ENCODE measurements around the gene SLFNL1.

GRCh38 chr1:40988280-40988679 is 33.2 kb downstream of the SLFNL1 start:
- TF ChIP-seq POLR2A (IDR thresholded peaks at IDR 0.05) (no peak), CTCF (IDR thresholded peaks at IDR 0.05) (no peak), EP300 (IDR thresholded peaks at IDR 0.05) (no peak)
